Measurements from ENCODE around the gene FBXW4.
A peak's percentile ranks its signal among the peaks of the same experiment; 100 is the strongest.

The FBXW4 gene

DNA sequence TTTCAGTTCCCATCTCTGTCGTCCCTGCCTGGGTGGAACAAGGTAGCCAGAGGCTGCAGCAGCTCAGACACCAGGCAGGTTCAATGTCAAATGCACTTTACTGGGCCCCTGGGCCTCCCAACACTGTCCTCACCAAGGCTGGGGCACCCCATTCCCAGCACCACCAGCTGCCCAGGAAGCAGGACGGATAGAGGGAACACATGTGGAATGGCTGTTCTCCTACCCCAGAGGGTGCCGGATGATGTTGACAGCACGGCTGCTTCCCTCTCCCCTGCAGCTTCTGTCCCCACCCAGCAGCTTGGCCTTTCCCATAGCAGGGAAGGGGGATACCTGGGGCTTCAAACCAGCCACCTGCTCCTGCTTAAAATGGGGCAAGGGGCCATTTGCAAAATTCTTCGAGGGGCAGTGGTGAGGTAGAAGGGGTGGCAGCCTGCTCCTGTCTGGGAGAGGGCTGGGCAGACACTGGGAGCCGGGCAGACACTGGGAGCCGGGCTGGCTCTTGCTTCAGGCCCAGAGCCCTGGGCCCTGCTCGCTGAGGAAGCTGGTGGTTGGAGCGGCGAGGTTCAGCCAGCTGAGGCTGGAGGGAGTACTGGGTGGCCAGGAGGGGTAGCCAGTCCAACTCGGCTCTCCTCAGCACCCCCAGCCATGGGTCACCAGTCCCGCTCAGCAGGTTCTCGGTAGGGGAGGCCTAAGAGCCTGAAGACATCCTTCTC lies 116.0 kb downstream of the FBXW4 start:
- DNase-seq = no peak

DNA sequence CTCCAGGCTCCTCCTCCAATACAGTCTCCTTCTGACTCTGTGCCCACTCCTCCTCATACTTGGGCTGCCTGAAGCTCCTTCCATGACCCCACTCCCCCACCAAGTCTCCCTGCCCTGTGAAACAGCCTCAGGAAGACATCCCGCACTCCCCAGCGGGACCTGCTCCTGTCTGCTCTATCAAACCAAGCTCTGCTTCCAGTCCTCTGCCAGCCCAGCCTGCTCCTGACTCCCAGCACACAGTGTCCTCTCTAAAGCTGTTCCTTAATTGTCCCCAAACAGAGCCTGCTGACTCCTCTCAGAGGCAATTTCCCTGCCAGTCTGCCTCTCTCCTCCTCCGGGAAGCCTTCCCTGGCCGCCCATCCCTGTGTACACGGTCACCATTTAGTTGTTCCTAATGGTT lies 116.8 kb downstream of the FBXW4 start:
- DNase-seq = no peak

DNA sequence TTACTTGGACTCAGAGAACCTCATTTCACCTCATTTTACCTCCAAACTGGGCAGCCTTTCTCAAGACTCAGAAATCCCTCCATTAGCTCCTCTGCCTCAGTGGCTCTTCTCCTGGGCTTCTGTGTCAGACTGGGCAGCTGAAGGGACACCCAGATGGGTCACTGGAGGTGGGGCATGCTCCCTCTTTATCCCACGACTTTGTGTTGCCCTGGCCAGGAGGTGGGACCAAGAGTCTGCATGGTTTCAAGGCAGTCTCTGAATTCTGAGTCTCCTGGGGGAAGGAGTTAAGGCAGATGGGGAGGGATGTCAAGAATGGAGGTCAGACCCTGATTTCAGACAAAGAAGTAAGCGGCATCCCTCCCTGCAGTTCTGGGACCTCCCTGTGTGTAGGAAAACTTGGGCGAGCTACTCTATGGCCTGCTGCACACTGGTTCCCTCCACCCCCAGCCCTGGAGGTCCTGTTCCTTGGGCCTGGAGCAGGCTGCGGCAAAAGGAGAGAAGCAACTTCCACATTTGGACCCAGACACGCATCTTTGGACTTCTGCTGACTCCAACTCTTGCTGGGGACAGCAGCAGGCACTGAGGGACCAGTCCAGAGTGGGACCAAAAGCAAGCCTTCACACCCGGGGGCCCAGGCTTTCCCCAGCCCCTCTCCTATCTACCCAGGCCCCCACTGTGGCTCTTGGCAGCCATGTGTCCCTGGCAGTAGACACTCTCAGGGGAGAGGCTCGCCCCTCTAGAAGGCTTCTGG lies 117.7 kb downstream of the FBXW4 start:
- no peak for DNase-seq

DNA sequence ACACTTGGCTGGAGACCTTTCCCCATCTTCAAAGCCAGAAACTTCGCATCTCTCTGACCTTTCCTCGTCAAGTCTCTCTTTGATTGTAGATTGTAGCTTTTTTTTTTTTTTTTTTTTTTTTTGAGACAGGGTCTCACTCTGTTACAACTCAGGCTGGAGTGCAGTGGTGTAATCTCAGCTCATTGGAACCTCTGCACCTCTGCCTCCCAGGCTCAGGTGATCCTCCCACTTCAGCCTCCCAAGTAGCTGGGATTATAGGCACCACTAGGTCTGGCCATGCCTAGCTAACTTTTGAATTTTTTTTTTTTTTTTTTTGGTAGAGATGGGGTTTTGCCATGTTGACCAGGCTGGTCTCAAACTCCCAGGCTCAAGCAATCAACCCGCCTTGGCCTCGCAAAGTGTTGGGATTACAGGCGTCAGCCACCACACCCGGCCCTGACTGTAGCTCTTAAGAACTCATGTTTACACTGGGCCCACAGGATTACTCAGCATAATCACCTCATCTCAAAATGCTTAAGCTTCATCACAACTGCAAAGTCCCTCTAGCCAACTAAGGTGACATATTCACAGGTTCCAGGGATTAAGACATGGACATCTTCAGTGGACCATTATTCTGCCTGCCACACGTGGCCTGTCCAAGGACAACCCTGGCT lies 118.6 kb downstream of the FBXW4 start:
- DNase-seq = no peak

DNA sequence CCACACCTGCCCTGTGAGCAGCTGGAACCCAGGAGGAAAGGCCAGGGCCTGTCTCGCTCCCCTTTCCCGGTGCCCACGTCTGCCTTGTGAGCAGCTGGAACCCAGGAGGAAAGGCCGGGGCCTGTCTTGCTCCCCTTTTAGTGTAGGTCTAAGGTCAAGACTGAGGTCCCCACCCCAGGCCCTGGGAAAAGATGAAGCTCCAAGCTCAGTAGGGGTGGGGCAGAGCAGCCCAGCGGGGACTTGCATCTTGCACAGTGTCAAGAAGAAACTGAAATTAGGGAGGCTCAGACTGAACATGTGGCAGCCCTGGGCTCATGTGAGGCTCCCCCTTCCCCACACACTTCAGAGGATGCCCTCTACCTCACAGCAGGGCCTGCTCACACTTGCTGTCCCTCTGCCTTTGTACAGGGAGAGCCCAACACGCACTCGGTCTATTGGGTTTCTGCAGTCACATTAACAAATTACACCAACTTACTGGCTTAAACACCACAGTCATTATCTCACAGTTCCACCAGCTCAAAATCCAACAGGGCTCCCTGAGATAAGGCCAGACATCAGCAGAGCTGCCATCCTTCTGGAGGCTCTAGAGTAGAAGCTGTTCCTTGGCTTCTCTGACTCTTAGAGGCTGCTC lies 119.3 kb downstream of the FBXW4 start:
- no peak for DNase-seq

DNA sequence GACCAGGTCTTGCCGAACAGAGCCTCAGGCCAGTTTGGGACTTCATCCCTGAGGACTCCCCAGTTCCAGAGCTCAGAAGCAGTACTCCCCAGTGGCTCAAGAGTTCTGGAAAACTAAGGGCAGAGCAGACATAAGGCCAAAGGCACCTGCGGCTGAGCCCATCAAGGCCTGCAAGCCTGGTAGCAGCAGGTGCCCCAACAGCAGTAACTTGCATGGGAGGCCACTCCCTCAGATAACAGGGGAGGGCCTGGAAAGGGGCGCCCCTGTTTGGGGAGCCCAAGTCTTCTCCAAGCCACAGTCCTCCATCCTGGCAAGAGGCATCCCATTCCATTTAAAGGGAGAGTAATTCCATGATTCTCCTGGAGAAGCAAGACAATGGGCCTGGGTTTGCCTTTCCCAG lies 119.9 kb downstream of the FBXW4 start:
- no peak for DNase-seq

DNA sequence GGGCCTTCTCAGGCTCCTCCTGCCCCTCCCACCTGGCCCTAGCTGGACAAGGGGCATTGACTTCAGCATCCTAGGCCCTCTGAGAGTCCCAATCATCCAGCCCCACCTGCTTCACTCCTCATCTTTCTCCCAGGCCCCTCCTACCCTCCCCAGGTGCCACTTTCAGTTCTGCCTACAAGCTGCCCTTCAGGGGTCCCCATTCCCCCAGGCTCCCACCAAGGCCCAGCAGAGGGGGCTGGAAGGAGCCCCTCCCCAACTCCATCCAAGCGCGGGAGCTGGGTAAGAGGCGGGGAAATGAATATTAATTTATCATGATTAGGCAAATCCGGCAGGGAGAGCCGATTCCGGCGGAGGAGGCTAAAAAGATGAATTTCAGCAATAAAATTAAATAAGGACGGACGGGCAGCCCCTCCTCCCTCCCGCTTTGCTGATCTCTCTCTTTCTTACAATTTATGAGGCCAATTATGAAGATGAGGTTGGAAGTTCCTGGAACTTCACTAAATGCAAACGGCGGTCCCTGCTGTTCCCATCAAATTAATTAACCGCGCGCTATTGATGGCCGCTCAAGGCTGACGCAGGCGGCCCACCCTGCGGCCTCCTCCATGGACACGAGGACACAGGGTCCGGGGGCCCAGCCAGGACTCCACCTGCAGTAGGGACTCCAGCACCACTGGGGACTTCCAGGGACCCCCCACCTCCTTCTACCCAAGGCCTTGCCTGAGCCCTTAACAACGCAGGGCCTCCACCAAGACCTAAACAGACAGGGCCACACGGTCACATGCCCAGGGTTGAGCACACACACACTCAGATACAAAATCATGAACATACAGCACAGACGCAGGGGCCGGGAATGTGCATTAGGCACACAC lies 120.9 kb downstream of the FBXW4 start:
- DNase-seq = no peak

DNA sequence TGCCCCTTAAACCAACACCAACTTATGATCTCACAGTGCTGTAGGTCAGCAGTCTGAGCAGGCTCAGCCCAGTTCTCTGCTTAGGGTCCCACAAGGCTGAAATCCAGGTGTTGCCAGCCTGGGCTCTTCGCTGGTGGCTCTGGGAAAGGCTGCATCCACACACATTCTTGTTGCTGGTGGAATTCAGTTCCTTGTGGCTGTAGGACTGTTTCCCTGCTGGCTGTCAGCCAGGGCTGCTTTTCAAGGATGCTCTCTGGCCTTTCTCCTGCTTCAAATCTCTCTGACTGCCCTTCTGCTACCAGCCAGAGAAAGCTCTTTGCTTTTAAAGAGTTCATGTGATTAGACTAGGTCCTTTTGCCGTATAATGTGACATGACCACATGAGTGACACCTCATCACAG lies 122.2 kb downstream of the FBXW4 start:
- DNase-seq = no peak

DNA sequence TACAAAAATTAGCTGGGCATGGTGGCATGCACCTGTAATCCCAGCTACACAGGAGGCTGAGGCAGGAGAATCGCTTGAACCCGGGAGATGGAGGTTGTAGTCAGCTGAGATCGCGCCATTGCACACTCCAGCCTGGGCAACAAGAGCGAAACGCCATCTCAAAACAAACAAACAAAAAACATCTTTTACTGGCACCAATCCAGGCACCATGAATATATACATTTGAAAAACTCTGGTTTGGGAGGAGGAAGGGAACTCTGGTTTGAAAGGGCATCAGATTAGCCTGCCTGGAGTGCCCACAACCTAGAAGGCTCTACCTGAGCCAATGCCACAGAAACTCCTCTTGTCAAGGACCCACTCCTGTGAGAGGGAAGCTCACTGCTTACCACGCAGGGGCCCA lies 122.8 kb downstream of the FBXW4 start:
- no peak for DNase-seq

DNA sequence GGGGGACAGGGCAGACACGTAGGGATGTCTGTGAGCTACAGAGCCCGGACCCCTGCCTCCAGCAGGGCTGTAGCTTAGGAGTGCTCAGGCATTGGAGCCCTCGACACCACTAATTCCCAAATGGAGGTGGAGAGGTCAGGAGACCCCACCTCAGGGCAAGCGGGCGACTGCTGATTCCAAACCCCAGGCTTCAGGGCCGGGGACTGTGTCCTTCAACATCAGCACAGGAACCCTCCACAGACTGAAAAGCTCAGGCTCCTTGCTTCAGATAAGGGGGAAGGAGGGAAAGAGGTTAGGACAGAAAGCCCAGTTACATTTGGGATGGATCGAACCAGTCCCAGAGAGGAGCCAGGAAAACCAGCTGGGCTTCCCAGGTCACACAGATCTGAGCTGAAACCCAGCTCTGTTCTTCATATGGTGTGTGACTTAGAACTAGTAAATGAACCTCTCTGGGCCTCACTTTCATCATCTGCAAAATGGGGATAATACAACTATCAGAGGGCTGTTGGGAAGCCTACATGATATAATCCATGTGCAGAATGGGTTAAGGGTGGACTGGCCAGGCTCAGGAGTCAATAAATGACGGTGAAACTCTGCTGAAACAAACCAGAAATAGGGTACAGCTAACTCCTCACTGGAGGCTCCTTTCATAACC lies 123.6 kb downstream of the FBXW4 start:
- no peak for DNase-seq

DNA sequence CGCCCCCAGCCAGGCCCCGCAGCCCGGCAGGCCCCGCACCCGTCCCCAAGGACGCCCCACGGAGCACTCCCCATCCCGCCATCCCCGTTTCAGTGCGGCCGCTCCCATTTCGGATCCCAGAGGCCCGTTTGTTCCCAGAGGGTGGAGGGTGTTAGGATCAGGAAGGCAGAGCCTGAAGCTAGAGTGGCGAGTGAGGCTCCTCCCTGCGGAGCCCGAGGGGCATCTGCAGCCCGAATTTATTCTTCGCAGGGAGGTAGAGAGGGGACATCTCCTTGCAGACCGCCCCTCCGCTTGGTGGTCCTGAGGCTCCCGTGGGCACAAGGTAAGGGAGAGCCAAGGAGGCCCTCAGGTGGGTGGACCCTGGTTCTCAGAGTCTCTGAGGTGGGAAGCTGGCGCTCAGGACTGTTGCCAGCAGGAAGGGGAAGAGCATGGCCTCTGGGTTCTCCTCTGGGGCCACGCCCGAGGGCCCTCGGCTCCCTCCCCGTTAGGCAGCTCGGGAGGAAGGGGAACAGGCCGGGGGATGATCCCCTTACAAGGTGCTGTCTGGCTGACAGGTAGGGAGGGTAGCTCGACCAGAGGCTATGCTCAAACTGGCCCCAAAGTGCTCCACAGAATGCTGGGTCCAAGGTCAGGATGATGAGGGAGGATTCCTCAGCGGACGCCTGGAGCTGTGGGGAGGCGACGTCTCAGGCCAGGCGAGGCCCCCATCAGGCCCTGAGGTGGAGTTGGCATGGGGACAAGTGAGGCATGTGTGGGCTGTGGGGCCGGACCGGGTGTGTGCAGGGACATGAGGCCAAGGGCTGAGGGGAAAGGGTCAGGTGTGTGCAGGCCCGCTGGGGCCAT lies 124.3 kb downstream of the FBXW4 start:
- DNase-seq = no peak

DNA sequence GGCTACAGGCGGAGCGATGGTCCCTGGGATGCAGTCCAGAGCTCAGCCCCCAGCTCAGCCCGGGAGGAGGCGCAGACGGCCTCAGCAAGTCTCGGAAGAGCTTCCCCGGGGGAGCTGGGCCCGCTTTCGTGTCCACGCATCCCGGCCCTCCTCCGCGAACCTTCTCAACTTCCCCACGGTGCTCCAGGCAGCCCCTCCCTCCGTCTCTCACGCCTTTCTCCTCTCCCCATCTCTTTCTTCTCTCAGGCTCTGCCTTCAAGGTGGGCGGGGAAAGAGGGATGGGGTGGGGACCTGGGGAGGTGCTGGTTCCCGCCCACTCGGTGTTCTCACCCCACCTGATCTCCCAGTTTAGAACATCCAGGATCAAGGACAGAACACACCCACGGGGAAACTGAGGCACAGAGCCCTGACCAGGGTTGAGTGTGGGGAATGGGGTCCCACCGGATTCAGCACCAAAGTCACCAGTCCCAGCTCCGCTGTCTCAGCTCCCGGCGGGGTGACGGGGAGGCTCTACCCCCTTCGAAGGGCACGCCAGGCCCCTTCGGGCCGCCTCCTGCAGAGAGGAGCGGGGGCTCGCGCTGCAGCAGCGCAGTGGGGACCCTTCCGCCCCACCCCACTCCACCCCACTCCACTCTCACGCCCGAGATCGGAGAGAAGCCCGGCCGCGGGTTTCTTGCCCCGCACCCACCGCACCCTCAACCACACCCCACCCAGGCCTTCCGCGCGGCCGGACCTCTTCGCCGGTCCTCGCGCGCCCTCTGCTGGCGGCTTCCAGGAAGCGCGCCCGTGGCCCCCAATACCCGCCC lies 125.1 kb downstream of the FBXW4 start:
- DNase-seq = peak; percentile 74

DNA sequence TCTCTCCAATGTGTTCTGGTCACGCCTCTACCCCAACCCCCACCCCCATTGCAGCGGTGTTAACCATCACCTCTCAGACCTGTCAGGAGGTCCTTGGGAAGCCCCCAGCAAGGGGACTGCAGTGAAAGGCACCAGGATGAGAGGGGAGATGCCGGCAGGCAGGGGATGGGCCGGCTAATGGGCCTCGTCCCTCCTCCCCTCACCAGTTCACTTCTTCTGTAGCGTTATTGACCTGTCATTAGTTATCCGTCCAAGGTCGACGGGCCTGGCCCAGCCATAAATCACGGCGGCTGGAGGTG lies 125.7 kb downstream of the FBXW4 start:
- DNase-seq = no peak

DNA sequence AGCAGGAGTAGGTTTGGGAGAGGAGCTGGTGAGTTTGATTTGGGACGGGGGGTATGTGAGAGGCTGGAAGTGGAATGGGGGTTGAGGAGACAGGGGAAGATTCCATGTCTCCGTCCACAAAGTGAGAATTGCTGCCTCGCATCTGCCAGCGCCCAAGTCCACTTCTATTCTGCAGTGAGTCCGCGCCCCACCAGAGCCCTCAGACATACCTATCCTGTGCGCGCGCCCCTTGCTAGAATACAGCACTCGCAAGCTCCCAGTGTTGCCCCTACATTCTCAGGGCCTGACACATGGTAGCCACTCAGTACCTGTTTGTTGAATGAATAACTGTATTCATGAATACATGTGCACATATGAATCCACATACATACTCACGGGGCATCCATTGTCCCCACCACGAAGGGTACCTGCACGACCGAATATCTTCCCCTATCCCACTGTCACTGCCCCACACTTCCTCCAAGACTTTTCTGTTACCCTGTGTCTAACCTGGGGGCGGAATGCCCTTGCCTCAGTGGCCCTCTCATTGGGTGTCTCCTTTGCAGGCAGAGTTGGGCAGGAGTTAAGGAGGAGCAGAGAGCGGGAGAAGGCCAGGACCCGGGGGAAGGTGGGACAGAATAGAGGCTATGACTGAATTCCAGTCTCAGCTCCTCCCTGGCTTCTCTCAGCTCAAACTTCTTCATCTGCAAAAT lies 126.8 kb downstream of the FBXW4 start:
- no peak for DNase-seq

DNA sequence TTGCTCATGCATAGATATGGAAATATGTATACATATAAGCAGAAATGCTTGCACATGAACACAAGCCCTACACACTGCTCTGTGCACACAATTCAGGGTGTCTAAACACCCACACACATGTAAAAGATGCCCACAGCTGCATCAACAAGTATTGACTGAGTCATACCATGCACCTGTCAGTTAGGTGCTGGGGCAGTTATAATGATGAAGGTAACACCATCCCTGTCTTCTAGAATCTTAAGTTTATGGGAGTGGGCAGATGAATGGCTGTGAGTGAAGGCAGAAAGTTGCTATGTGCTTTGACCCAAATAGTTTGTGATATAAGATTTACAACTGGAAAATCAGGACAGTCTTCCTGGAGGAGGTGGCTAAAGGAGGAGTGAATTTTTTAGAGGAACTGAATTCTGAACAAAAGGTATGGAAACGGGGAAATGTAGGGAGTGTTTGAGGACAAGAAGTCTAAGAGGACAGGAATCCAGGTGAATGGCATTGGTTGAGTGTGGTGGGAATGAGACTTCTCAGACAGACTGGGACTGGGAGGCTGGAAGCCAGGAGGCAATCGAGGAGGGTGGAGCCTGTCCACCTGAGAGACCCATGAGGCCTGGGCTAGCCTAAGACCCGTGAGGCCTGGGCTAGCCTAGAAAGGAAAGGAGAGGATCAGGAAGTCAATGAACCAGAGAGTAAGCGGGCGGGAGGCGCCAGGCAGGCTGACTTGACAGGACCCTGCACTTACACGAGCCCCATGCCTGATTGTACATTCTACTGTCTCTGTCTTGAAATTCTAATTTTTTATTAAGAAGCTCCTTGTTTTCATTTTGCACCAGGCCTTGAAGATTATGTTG lies 127.6 kb downstream of the FBXW4 start:
- DNase-seq = no peak

DNA sequence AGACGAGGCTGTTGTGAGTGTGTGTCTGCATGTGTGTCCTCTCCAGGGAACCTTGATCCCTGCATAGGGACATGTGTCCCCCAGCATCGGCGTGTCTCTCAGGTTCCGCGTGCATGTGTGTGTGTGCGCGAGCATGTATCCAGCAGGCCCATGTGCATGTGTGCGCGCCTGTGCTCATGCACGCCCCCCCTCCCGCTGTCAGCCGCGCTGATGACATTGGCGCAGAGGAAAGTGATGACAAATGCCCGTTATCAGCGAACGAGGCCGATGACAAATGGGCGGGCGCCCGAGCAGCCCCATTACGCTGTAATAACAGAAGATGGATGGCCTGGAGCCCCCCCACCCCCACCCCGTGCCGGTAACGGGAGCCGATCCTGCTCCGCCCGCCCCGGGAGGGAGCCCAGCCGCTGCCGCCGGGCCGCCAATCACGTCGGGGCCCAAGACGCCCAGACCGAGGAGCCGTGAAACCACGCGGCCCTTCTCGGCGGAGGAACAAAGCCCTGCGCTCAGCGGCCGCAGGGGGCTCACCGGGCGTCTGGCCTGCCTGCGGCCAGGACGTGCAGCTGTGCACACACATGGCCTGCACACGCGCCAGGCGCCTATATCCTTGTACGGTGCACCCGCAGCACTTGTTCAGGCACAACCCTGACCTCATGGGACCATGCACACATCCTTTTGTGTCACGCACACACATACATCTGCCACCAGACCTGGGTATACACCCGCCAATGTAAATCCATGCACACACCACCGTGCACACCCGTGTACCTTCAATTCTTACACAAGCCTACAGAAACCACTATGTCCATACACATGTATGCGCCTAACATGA lies 128.4 kb downstream of the FBXW4 start:
- DNase-seq = no peak

DNA sequence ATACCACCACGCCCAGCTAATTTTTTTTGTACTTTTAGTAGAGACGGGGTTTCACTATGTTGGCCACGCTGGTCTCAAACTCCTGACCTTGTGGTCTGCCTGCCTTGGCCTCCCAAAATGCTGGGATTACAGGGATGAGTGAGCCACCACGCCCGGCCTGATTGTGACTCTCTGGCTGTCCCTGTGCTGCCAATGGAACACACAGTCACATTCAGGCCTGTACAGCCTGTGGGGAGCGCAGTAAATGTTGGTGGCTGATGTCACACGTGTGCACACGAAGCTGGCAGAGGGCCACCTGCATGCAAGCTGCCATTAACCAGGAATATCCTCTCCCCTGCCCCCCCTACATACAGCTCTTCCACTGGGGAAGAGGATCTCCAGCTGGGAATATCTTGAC lies 129.0 kb downstream of the FBXW4 start:
- DNase-seq = no peak

DNA sequence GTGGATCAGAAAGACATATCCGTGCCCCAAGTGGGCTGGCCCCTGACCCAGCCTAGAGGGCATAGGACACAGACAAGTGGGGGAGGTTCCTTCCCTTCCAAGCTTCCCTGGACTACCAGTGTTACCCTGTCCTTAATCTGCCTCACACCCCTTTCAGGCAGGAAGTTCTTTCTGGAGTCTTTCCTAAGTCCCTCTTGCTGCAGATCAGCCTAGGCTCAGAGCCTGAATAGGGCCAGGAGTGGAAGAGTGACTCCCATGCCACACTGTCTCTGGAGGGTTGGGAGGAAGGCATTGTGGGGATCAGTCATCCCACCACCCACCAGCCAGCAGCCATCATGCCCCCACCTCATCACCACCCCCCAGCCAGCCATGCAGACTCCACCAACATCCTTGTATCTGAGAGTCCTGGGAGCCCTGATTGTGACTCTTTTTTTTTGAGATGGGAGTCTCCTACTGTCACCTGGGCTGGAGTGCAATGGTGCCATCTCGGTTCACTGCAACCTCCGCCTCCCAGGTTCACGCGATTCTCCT lies 129.5 kb downstream of the FBXW4 start:
- DNase-seq = no peak
